Measurements from ENCODE around the gene SLC25A26. TPM values are rescaled to one million over a fixed set of nuclear protein-coding genes. Genes with fewer than 3 reads are reported as not detected.

The SLC25A26 gene
- total and polyA plus RNA-seq, 2 experiments from 2014 or later = 19.8 to 25.7 TPM

DNA sequence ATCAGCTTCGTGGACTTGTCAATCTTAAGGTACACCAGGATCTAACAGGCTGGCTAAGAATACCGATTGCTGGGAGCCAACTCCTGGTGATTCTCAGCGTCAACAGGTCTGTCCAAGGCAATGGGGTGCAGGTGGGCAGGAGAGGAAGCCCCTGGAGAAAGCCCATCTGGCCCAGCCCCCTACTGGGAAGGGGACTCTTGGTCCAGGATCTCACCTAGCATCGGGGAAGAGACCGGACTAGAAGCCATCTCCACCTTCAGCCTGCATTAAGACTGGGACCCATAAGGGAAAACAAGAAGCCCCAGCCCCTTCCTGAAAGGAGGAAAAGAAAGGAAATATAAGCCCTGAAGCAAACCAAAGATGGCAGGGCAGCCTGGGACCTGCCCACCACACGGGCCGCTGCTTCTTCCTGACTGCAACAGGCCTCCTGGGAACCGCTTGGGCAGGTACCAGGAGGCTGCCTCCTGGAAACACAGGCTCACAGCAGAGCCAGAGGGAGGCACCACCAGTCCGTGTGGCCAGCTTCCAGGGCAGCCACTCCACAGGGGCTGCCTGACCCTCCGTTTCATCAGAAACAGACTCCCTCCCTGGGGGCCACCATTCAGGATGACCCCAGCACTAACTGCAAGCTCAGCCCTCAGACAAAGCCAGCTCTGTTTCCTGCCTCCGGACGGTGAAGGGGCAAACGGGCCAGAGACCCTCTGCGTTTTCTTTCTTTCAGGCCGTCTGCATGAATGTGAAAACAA lies 179.8 kb downstream of the SLC25A26 start:
- Histone ChIP-seq H3K27me3 (no peaks in the 10 kb centered on the region), H3K9me2 (replicated peaks; ENCODE audit: insufficient read depth) (no peaks in the 10 kb centered on the region), H3K4me1 (ENCODE audit: insufficient read depth) (peaks cover 6% of the 10 kb centered on the region), H3K9me3 (ENCODE audit: low read depth) (no peaks in the 10 kb centered on the region), H4K20me1 (ENCODE audit: insufficient read depth, poor library complexity, severe bottlenecking) (no peaks in the 10 kb centered on the region), H3K36me3 (replicated peaks; ENCODE audit: insufficient read depth, low read depth) (no peaks in the 10 kb centered on the region), H3K79me2 (no peaks in the 10 kb centered on the region), H3K4me3 (no peak overlapping the region), H2AFZ (no peak overlapping the region), H3K27ac (no peak overlapping the region), H3K4me2 (peak overlapping the region; percentile 20)
- DNase-seq (ENCODE audit: low spot score) = no peak
- WGBS (ENCODE audit: low lambda C conversion rate, missing lambda C conversion rate) = 72% methylated on average over 15 of the region's 15 CpGs
- no peak for TF ChIP-seq EZH2phosphoT487 (IDR thresholded peaks at IDR 0.05; ENCODE audit: low read depth, severe bottlenecking, unreplicated experiment)
- TF ChIP-seq CTCF (IDR thresholded peaks at IDR 0.05; ENCODE audit: poor library complexity) = no peak

- TF ChIP-seq CTCF (IDR thresholded peaks at IDR 0.05; ENCODE audit: poor library complexity) = no peak
- TF ChIP-seq EZH2 (IDR thresholded peaks at IDR 0.05; ENCODE audit: borderline replicate concordance) = no peak
- TF ChIP-seq EZH2phosphoT487 (IDR thresholded peaks at IDR 0.05; ENCODE audit: low read depth, severe bottlenecking, unreplicated experiment) = no peak
- Histone ChIP-seq H3K36me3 (replicated peaks; ENCODE audit: insufficient read depth, low read depth) (no peaks in the 10 kb centered on the region), H3K4me2 (peak overlapping the region; percentile 20), H2AFZ (no peak overlapping the region), H3K4me1 (ENCODE audit: insufficient read depth) (peaks cover 6% of the 10 kb centered on the region), H3K4me3 (no peak overlapping the region), H4K20me1 (ENCODE audit: insufficient read depth, poor library complexity, severe bottlenecking) (no peaks in the 10 kb centered on the region), H3K9me3 (ENCODE audit: low read depth) (no peaks in the 10 kb centered on the region), H3K27me3 (no peaks in the 10 kb centered on the region), H3K27ac (no peak overlapping the region), H3K9me2 (replicated peaks; ENCODE audit: insufficient read depth) (no peaks in the 10 kb centered on the region), H3K79me2 (no peaks in the 10 kb centered on the region)
- 69% methylated on average over 10 of the region's 10 CpGs for WGBS (ENCODE audit: low lambda C conversion rate, missing lambda C conversion rate)
- no peak for DNase-seq (ENCODE audit: low spot score)
These were observed 180.4 kb downstream of the SLC25A26 start for GRCh38 chr3:66401157-66401550.

GRCh38 chr3:66401675-66402491 lies 181.1 kb downstream of the SLC25A26 start:
- no peaks in the 10 kb centered on the region for H3K79me2 ChIP-seq
- H3K9me2 ChIP-seq (replicated peaks; ENCODE audit: insufficient read depth) = no peaks in the 10 kb centered on the region
- no peak overlapping the region for H3K4me2 ChIP-seq
- no peaks in the 10 kb centered on the region for H3K9me3 ChIP-seq (ENCODE audit: low read depth)
- H3K27me3 ChIP-seq = no peaks in the 10 kb centered on the region
- H3K27ac ChIP-seq = no peak overlapping the region
- H2AFZ ChIP-seq = no peak overlapping the region
- WGBS (ENCODE audit: low lambda C conversion rate, missing lambda C conversion rate) = 90% methylated on average over 20 of the region's 20 CpGs
- no peaks in the 10 kb centered on the region for H3K36me3 ChIP-seq (replicated peaks; ENCODE audit: insufficient read depth, low read depth)
- no peak for TF ChIP-seq EZH2phosphoT487 (IDR thresholded peaks at IDR 0.05; ENCODE audit: low read depth, severe bottlenecking, unreplicated experiment)
- TF ChIP-seq EZH2 (IDR thresholded peaks at IDR 0.05; ENCODE audit: borderline replicate concordance) = no peak
- no peak for TF ChIP-seq CTCF (IDR thresholded peaks at IDR 0.05; ENCODE audit: poor library complexity)
- H4K20me1 ChIP-seq (ENCODE audit: insufficient read depth, poor library complexity, severe bottlenecking) = no peaks in the 10 kb centered on the region
- H3K4me1 ChIP-seq (ENCODE audit: insufficient read depth) = peaks cover 6% of the 10 kb centered on the region
- no peak overlapping the region for H3K4me3 ChIP-seq
- no peak for DNase-seq (ENCODE audit: low spot score)

All from hepatocyte (in vitro differentiated cells).